Measurements from ENCODE around the gene KIAA0319L.
"Not testable (repeated sequence)": the region's sequence is repeated elsewhere in the genome, so short reads cannot be mapped to it uniquely, and the experiment has no call there.

The KIAA0319L gene

GRCh38 chr1:35588197-35588910 is 31.2 kb upstream of the KIAA0319L start:
- H3K27ac ChIP-seq, result no peak overlapping the region
- TF ChIP-seq, protein P1, sequence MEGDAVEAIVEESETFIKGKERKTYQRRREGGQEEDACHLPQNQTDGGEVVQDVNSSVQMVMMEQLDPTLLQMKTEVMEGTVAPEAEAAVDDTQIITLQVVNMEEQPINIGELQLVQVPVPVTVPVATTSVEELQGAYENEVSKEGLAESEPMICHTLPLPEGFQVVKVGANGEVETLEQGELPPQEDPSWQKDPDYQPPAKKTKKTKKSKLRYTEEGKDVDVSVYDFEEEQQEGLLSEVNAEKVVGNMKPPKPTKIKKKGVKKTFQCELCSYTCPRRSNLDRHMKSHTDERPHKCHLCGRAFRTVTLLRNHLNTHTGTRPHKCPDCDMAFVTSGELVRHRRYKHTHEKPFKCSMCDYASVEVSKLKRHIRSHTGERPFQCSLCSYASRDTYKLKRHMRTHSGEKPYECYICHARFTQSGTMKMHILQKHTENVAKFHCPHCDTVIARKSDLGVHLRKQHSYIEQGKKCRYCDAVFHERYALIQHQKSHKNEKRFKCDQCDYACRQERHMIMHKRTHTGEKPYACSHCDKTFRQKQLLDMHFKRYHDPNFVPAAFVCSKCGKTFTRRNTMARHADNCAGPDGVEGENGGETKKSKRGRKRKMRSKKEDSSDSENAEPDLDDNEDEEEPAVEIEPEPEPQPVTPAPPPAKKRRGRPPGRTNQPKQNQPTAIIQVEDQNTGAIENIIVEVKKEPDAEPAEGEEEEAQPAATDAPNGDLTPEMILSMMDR (IDR thresholded peaks at IDR 0.05), result no peak
- no peak for TF ChIP-seq ZFX (IDR thresholded peaks at IDR 0.05; ENCODE audit: borderline replicate concordance)

DNA sequence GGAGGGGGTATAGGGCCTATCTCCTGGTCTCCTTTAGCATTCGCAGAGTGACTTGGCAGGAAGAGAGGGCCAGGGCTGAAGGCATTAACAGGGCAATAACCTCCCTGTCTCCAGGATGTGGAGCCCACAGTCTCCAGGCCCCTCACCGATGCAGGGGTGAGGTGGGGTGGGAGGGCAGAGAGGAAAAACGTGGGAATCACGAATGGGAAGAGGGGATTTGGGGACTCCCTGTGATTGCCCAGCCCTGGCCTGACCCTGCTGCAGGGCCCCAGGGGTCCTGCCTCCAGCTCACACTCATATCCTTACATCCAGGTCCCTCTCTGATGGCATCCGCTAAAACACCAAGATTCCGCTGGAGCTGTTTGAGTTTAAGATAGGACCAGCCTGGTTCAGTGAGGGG is 30.5 kb upstream of the KIAA0319L start:
- no peak for TF ChIP-seq ZFX (IDR thresholded peaks at IDR 0.05; ENCODE audit: borderline replicate concordance)
- TF ChIP-seq, protein P1 (IDR thresholded peaks at IDR 0.05), result no peak

GRCh38 chr1:35586808-35587207 is 29.6 kb upstream of the KIAA0319L start:
- TF ChIP-seq ZFX (IDR thresholded peaks at IDR 0.05; ENCODE audit: borderline replicate concordance), result no peak
- H3K27ac ChIP-seq, result no peak overlapping the region

More for the DNA sequence above, 30.5 kb upstream of the KIAA0319L start:
- H3K27ac ChIP-seq, result no peak overlapping the region

DNA sequence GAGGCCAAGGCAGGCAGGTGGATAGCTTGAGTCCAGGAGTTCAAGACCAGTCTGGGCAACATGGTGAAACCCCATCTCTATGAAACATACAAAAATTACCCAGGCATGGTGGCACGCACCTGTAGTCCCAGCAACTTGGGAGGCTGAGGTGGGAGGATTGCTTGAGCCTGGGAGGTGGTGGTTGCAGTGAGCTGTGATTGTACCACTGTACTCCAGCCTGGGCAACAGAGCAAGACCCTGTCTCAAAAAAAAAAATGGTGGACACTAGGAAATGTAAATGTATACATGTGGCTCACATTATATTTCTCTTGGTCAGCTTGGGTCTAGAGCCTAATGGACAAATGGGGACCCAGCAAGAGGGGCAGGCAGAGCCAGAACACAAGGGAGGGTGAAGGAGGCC is 28.6 kb upstream of the KIAA0319L start:
- not testable (repeated sequence) for H3K27ac ChIP-seq

DNA sequence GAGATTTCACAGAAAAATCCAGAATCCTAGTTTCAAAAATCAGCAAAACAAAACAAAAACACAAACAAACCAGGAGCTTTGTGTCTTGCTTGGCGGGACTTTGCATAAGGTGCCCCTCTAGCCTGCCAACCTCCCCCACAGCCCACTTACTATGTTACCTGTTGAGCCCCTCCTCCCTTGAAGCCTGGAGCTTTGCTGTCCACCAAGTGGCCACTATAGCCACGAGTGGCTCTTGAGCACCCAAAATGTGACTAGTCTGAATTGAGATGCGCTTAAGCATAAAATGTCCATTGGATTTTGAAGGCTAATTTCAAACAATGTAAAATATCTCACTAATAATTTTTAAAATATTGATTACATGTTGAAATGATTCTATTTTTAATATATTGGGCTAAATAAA is 28.1 kb upstream of the KIAA0319L start:
- no peak for TF ChIP-seq ZFX (IDR thresholded peaks at IDR 0.05; ENCODE audit: borderline replicate concordance)
- TF ChIP-seq, protein P1 (IDR thresholded peaks at IDR 0.05), result no peak
- H3K27ac ChIP-seq, result no peak overlapping the region

GRCh38 chr1:35581621-35582020 is 24.4 kb upstream of the KIAA0319L start:
- H3K27ac ChIP-seq, result not testable (repeated sequence)

DNA sequence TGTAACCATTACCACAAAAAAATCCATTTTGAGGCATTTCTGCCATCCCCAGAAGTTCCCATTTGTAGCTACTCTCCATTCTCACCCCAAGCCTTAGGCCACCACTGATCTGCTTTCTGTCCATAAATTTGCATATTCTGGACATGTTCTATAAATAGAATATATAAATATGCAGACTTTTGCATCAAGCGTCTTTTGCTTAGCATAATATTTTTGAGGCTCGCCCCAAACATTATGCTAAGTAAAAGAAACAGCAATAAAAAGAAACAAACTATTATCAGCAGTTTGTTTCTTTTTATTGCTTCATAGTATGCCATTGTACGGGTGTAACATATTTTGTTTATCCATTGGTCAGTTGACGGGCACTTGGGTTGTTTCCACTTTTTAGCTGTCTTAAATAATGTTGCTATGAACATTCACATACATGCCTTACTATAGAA is 23.8 kb upstream of the KIAA0319L start:
- no peak for TF ChIP-seq ZFX (IDR thresholded peaks at IDR 0.05; ENCODE audit: borderline replicate concordance)
- TF ChIP-seq, protein P1 (IDR thresholded peaks at IDR 0.05), result no peak
- no peak overlapping the region for H3K27ac ChIP-seq

DNA sequence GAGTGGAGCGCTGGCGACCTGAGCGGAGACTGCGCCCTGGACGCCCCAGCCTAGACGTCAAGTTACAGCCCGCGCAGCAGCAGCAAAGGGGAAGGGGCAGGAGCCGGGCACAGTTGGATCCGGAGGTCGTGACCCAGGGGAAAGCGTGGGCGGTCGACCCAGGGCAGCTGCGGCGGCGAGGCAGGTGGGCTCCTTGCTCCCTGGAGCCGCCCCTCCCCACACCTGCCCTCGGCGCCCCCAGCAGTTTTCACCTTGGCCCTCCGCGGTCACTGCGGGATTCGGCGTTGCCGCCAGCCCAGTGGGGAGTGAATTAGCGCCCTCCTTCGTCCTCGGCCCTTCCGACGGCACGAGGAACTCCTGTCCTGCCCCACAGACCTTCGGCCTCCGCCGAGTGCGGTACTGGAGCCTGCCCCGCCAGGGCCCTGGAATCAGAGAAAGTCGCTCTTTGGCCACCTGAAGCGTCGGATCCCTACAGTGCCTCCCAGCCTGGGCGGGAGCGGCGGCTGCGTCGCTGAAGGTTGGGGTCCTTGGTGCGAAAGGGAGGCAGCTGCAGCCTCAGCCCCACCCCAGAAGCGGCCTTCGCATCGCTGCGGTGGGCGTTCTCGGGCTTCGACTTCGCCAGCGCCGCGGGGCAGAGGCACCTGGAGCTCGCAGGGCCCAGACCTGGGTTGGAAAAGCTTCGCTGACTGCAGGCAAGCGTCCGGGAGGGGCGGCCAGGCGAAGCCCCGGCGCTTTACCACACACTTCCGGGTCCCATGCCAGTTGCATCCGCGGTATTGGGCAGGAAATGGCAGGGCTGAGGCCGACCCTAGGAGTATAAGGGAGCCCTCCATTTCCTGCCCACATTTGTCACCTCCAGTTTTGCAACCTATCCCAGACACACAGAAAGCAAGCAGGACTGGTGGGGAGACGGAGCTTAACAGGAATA is 20.1 kb upstream of the KIAA0319L start:
- no peak overlapping the region for H3K27ac ChIP-seq

GRCh38 chr1:35576766-35577070 is 19.5 kb upstream of the KIAA0319L start:
- H3K27ac ChIP-seq, result not testable (repeated sequence)

More for the DNA sequence above, 20.1 kb upstream of the KIAA0319L start:
- TF ChIP-seq, protein P1 (IDR thresholded peaks at IDR 0.05), result no peak
- TF ChIP-seq ZFX (IDR thresholded peaks at IDR 0.05; ENCODE audit: borderline replicate concordance), result no peak

Data from 22Rv1 (cell line).